ENCODE data around the gene ECI1.

- TF ChIP-seq CTCF (IDR thresholded peaks at IDR 0.05) (no peak), POLR2A (IDR thresholded peaks at IDR 0.05) (no peak)
Observed at GRCh38 chr16:2284797-2285576, 33.6 kb upstream of the ECI1 start.

All from vagina (tissue), 2 donors.